Ascending aorta (tissue), 2 donors: ENCODE data around the gene MAP1LC3B2. TPM values are rescaled to one million over a fixed set of nuclear protein-coding genes. Genes with fewer than 3 reads are reported as not detected.

Source experiments
- DNase-seq, 2 donors: peaks; one replicate each; pipeline ENCODE4 v3.0.0-alpha.2; 2019; ENCODE audit warnings: low spot score in 2 of 2
- H3K27ac ChIP-seq, 2 donors: fragments of 200-600 bp; sonication (generic); one replicate each; pipeline ENCODE4 v1.5.1; 2016 to 2017; ENCODE audit warnings: mild to moderate bottlenecking in 1 of 2
- H3K27me3 ChIP-seq: fragments of 200-600 bp; sonication (generic); one replicate; pipeline ENCODE4 v1.5.1; 2017
- H3K36me3 ChIP-seq, 2 donors: fragments of 200-600 bp; sonication (generic); one replicate each; pipeline ENCODE4 v1.5.1; 2016
- H3K4me1 ChIP-seq, 2 donors: fragments of 200-600 bp; sonication (generic); one replicate each; pipeline ENCODE4 v1.5.1; 2016 to 2017; ENCODE audit warnings: mild to moderate bottlenecking in 1 of 2
- H3K4me3 ChIP-seq, 2 donors: fragments of 200-600 bp; sonication (generic); one replicate each; pipeline ENCODE4 v1.5.1; 2016 to 2017; ENCODE audit warnings: mild to moderate bottlenecking in 1 of 2
- H3K9me3 ChIP-seq, 2 donors: fragments of 200-600 bp; sonication (generic); one replicate each; pipeline ENCODE4 v1.5.1; 2016
- CTCF ChIP-seq, 3 experiments: fragments of 200-600 bp in 2 of 3; fragments of 450-650 bp in 1 of 3; sonication (generic) in 2 of 3; IDR thresholded peaks; one replicate each; pipeline ENCODE4 v1.5.1; 2016 to 2019; ENCODE audit warnings: antibody characterized with exemption in 3 of 3, mild to moderate bottlenecking in 1 of 3, moderate library complexity in 1 of 3
- intact Hi-C: fragments of 100-400 bp; cut with DNase I; formaldehyde crosslinking; loops from one replicate; pipeline ENCODE4 v1.15.1; 2023
- total RNA-seq: library from RNA; depleted of rRNA; stranded (reverse); fragments of >200 nt; gene quantifications from one replicate; pipeline ENCODE4 v1.1.0, GENCODE V29; 2016

Gene MAP1LC3B2
- total RNA-seq, 1 donor from 2014 or later = not detected

DNA sequence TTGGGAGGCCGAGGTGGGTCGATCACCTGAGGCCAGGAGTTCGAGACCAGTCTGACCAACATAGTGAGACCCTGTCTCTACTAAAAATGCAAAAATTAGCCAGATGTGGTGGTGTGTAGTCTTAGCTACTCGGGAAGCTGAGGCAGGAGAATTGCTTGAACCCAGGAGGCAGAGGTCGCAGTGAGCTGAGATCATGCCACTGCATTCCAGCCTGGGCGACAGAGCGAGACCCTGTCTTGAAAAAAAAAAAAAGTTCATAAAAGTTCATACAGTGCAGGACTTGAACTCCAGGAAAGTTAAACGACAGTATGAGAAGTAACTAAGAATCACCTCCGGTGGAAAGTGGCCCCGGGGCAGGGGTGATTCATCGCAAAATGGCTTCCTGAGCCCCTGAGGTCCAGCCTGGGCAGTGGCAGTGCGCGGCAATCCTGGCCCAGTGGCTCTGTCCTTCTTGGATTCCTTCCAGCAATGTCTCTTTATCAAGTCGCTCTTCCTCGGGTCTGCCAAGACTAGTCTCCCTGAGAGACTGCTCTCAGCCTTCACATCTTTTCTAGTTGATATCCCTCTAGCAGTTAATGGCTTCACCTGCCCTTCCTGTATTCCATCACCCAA, 16.7 kb upstream of the MAP1LC3B2 start:
- intact Hi-C loops = no loop called here
- H3K9me3 ChIP-seq = no peaks in the 10 kb centered on the region
- no peaks in the 10 kb centered on the region for H3K36me3 ChIP-seq
- no peak overlapping the region for H3K27ac ChIP-seq
- no peak for DNase-seq
- H3K27me3 ChIP-seq = no peaks in the 10 kb centered on the region
- H3K4me3 ChIP-seq = no peak overlapping the region
- peaks cover 0 to 12% of the 10 kb centered on the region in 2 donors for H3K4me1 ChIP-seq
- no peak for TF ChIP-seq CTCF (IDR thresholded peaks at IDR 0.05)

GRCh38 chr12:116544656-116545055, 14.5 kb upstream of the MAP1LC3B2 start:
- no peak overlapping the region for H3K4me3 ChIP-seq
- no peaks in the 10 kb centered on the region for H3K27me3 ChIP-seq
- no peaks in the 10 kb centered on the region for H3K9me3 ChIP-seq
- intact Hi-C loops = no loop called here
- no peaks in the 10 kb centered on the region for H3K36me3 ChIP-seq
- no peak for TF ChIP-seq CTCF (IDR thresholded peaks at IDR 0.05)
- H3K27ac ChIP-seq = no peak overlapping the region
- DNase-seq = no peak
- peaks cover 0 to 7% of the 10 kb centered on the region in 2 donors for H3K4me1 ChIP-seq

DNA sequence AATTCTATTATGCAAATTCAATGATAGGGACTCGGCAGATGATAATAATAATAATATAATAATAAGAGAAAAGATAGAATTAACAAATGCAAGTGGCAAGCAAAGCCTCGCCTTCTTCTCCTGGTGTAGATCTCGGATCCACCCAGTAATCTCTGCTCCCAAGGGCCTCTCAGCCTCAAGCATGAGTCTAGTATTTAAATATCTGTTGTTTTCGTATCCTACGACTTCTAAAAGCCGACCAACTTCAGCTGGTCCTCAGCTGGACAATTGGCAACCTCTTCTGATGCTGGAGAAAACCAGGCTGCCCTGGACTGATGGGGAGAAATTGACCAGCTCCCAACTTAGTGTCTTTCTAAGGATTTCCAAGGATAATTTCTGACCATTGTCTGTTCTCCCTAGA, 14.0 kb upstream of the MAP1LC3B2 start:
- no peak for DNase-seq
- Histone ChIP-seq H3K27me3 (no peaks in the 10 kb centered on the region), H3K27ac (no peak overlapping the region), H3K36me3 (no peaks in the 10 kb centered on the region), H3K9me3 (no peaks in the 10 kb centered on the region), H3K4me3 (no peak overlapping the region), H3K4me1 (peaks cover 0 to 6% of the 10 kb centered on the region in 2 donors)
- no peak for TF ChIP-seq CTCF (IDR thresholded peaks at IDR 0.05)
- intact Hi-C loops = no loop called here

DNA sequence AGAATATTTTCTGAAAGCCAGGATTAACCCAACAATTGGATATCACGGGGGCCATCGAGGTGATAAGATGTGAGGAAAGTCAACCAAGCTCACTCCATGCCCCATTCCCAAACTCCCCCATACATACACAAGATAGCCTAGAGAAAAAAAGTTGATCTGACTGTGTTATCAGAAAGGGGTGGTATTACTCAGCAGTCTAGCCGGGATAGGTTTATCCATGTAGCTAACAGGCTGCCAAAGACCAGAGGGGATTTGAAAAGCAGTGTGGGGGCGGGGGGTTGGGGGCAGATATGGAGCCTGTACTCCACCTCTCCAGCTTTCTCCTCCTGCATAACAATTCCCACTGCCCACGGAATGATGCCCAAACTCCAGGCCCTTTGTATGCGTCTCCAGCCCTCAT, 13.2 kb upstream of the MAP1LC3B2 start:
- Histone ChIP-seq H3K4me1 (peaks cover 0 to 5% of the 10 kb centered on the region in 2 donors), H3K27ac (no peak overlapping the region), H3K4me3 (no peak overlapping the region), H3K9me3 (no peaks in the 10 kb centered on the region), H3K27me3 (no peaks in the 10 kb centered on the region), H3K36me3 (no peaks in the 10 kb centered on the region)
- DNase-seq = no peak
- TF ChIP-seq CTCF (IDR thresholded peaks at IDR 0.05) = no peak
- intact Hi-C loops = no loop called here

- H3K27me3 ChIP-seq = no peaks in the 10 kb centered on the region
- TF ChIP-seq CTCF (IDR thresholded peaks at IDR 0.05) = no peak
- H3K27ac ChIP-seq = no peak overlapping the region
- intact Hi-C loops = no loop called here
- peaks cover 0 to 5% of the 10 kb centered on the region in 2 donors for H3K4me1 ChIP-seq
- DNase-seq = no peak
- H3K4me3 ChIP-seq = no peak overlapping the region
- H3K36me3 ChIP-seq = no peaks in the 10 kb centered on the region
- no peaks in the 10 kb centered on the region for H3K9me3 ChIP-seq
These were observed 11.2 kb upstream of the MAP1LC3B2 start for GRCh38 chr12:116547955-116548501.
